Large intestine (tissue), 3 donors: Measurements from ENCODE around the gene CUX1. TPM values are rescaled to one million over a fixed set of nuclear protein-coding genes. Genes with fewer than 3 reads are reported as not detected.
"Not testable (repeated sequence)": the region's sequence is repeated elsewhere in the genome, so short reads cannot be mapped to it uniquely, and the experiment has no call there.

Source experiments
- DNase-seq, 2 donors: peaks; one replicate each; pipeline versions ENCODE4 v3.0.0 to v3.0.0-alpha.2; 2013
- H3K27ac ChIP-seq: one replicate; pipeline ENCODE4 v1.5.1; 2013; ENCODE audit warnings: low read length
- H3K27me3 ChIP-seq: 2 replicates; pipeline ENCODE4 v1.6.1; 2013; ENCODE audit warnings: low read length; ENCODE audit not compliant: control insufficient read depth, insufficient read depth
- H3K36me3 ChIP-seq: 2 replicates; pipeline ENCODE4 v1.6.1; 2013; ENCODE audit warnings: low read length; ENCODE audit not compliant: control insufficient read depth, insufficient read depth
- H3K4me1 ChIP-seq: one replicate; pipeline ENCODE4 v1.6.1; 2013; ENCODE audit warnings: low read length; ENCODE audit not compliant: control insufficient read depth, insufficient read depth
- H3K4me3 ChIP-seq: one replicate; pipeline ENCODE4 v1.5.1; 2013; ENCODE audit warnings: low read length
- H3K9me3 ChIP-seq: one replicate; pipeline ENCODE4 v1.6.1; 2013; ENCODE audit warnings: mild to moderate bottlenecking, low read depth, low read length, moderate library complexity; ENCODE audit not compliant: control insufficient read depth
- WGBS: methylation state at CpG from one replicate; pipeline ENCODE4 v1.1.5; 2013; ENCODE audit warnings: low lambda C conversion rate; ENCODE audit not compliant: insufficient coverage; 5-methylcytosine and 5-hydroxymethylcytosine counted together
- polyA plus RNA-seq: library from polyadenylated mRNA; unstranded; fragments of 120-200 nt; gene quantifications from one replicate; pipeline ENCODE4 v1.2.1, GENCODE V29; 2013

Gene CUX1
- polyA plus RNA-seq, 1 donor = 72.9 TPM

DNA sequence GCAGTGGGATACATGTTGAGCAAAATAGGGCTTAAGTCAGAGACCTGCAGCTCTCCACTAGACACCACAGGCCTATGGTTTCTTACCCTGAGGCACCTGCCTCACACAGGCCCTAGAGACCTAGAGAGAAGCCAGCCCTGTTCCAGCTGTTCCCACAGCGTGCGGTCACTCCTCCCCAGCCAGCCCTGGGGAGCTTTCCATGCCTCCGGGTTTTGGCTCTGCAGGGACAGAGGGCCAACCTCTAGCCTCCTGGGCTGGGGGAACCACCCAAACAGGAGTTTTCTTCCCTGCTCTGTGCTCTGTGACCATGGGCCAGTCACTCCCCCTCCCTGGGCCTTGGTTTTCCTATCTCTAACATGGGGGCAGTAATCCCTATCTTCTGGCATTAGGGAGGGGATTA is 502.2 kb downstream of the CUX1 start:
- no peak for DNase-seq
- Histone ChIP-seq H3K9me3 (no peaks in the 10 kb centered on the region), H3K36me3 (no peaks in the 10 kb centered on the region), H3K4me1 (no peaks in the 10 kb centered on the region), H3K27me3 (peaks cover 4% of the 10 kb centered on the region), H3K4me3 (no peak overlapping the region), H3K27ac (no peak overlapping the region)
- WGBS = 100% methylated on average over 1 of the region's 3 CpGs

DNA sequence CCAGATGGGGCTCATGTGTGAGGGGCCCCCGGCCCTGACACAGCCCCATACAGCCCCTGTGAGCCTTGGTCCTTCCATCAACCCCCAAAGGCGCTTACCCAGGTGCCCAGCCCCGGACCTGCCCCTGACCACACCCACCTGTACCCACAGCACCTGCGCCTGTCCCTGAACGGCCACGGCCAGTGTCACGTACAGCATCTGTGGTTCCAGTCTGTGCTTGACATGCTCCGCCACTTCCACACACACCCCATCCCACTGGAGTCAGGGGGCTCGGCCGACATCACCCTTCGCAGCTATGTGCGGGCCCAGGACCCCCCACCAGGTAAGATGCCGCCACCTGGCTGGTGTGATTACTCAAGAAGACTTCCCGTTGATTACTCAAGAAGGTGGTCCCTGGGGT is 502.8 kb downstream of the CUX1 start:
- Histone ChIP-seq H3K27ac (no peak overlapping the region), H3K36me3 (no peaks in the 10 kb centered on the region), H3K4me1 (no peaks in the 10 kb centered on the region), H3K9me3 (no peaks in the 10 kb centered on the region), H3K4me3 (no peak overlapping the region), H3K27me3 (peaks cover 4% of the 10 kb centered on the region)
- no peak for DNase-seq
- no CpG with 5 or more reads among the region's 14 CpGs for WGBS

- Histone ChIP-seq H3K27ac (no peak overlapping the region), H3K4me1 (no peaks in the 10 kb centered on the region), H3K36me3 (no peaks in the 10 kb centered on the region), H3K27me3 (peaks cover 4% of the 10 kb centered on the region), H3K9me3 (no peaks in the 10 kb centered on the region), H3K4me3 (no peak overlapping the region)
- no peak for DNase-seq
- WGBS = no CpG with 5 or more reads among the region's 37 CpGs
Measured at GRCh38 chr7:102320601-102321350, 503.4 kb downstream of the CUX1 start.

GRCh38 chr7:102321351-102322201 is 504.1 kb downstream of the CUX1 start:
- peak in 1 of 2 donors; percentile 25 for DNase-seq
- no peaks in the 10 kb centered on the region for H3K9me3 ChIP-seq
- H3K36me3 ChIP-seq = no peaks in the 10 kb centered on the region
- peaks cover 4% of the 10 kb centered on the region for H3K27me3 ChIP-seq
- no peaks in the 10 kb centered on the region for H3K4me1 ChIP-seq
- H3K4me3 ChIP-seq = no peak overlapping the region
- 83% methylated on average over 1 of the region's 73 CpGs for WGBS
- H3K27ac ChIP-seq = no peak overlapping the region

- no peak for DNase-seq
- H3K27me3 ChIP-seq = peaks cover 4% of the 10 kb centered on the region
- no CpG with 5 or more reads among the region's 8 CpGs for WGBS
Measured at GRCh38 chr7:102322202-102322715, 504.8 kb downstream of the CUX1 start.

DNA sequence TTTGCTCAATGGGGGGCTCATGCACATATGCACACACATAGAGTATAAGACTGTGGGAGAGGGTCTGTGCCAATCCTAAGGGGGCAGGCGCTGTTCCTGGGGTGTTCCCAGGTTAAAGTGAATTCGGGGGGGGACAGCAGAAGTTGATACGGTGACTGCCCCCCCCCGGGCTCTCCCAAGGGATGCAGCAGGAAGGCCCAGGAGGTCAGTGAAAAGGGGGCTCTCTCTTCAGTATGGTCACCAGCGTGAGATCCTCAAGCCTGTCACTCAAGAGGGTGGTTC is 506.4 kb downstream of the CUX1 start:
- DNase-seq = no peak
- no peak overlapping the region for H3K27ac ChIP-seq
- H3K9me3 ChIP-seq = no peaks in the 10 kb centered on the region
- no peaks in the 10 kb centered on the region for H3K36me3 ChIP-seq
- H3K27me3 ChIP-seq = peaks cover 4% of the 10 kb centered on the region
- no peak overlapping the region for H3K4me3 ChIP-seq
- no CpG with 5 or more reads among the region's 5 CpGs for WGBS
- H3K4me1 ChIP-seq = no peaks in the 10 kb centered on the region

More at GRCh38 chr7:102322202-102322715, 504.8 kb downstream of the CUX1 start:
- Histone ChIP-seq H3K4me3 (no peak overlapping the region), H3K4me1 (no peaks in the 10 kb centered on the region), H3K27ac (no peak overlapping the region), H3K36me3 (no peaks in the 10 kb centered on the region), H3K9me3 (no peaks in the 10 kb centered on the region)

GRCh38 chr7:102325106-102325505 is 507.7 kb downstream of the CUX1 start:
- DNase-seq = not testable (repeated sequence)

DNA sequence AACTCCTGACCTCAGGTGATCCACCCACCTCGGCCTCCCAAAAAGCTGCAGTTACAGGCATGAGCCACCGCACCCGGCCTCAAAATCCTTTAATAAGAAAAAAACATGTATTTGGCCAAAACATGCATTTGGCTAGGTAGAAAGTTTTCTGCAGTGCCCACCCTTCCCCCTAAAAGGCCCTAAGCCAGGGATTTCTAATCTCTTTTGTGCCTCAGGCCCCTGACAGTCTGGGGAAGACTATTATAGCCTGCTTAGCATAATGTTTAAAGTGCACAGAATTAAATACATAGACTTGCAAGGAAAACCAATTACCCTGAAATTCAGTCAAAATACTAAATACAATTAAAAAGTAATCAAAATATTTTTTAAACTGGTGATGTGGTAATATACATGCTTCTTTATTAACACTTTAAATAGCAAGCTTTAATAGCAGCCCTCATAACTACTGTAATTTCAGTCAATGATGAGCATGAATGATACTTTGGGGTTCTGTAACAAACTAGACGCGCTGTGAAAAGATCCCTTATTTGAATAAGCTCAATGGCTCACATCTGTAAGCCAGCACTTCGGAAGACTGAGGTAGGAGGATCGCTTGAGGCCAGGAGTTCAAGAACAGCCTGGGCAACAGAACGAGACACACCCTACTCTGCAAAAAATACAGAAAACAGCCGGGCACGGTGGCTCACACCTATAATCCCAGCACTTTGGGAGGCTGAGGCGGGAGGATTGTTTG is 508.9 kb downstream of the CUX1 start:
- Histone ChIP-seq H3K9me3 (no peaks in the 10 kb centered on the region), H3K4me1 (no peaks in the 10 kb centered on the region), H3K27ac (no peak overlapping the region), H3K27me3 (peaks cover 4% of the 10 kb centered on the region), H3K36me3 (no peaks in the 10 kb centered on the region), H3K4me3 (no peak overlapping the region)
- no peak for DNase-seq
- no CpG with 5 or more reads among the region's 11 CpGs for WGBS

More at GRCh38 chr7:102325106-102325505, 507.7 kb downstream of the CUX1 start:
- H3K9me3 ChIP-seq, H3K4me1 ChIP-seq, H3K27me3 ChIP-seq, H3K36me3 ChIP-seq, H3K27ac ChIP-seq, H3K4me3 ChIP-seq: not testable (repeated sequence)
- WGBS = no CpG with 5 or more reads among the region's 11 CpGs

DNA sequence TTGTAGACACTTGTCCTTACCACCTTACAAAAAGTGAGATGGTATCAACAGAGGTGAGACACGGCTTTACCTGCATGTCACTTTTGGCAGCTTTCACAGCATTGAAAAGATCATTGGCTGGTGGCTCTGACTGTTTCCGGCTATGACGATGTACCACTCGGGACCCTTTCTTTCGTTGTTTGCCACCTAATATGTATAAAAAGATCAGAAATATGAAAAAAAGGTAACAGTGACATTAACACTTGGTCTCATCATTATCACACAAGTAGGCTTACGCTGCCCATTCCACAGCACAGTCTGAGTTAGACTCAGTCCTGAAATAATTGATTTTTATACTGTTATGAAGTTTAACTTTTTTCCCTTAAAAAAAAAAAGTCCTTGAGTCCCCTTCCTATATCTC is 509.8 kb downstream of the CUX1 start:
- WGBS = 80% methylated on average over 1 of the region's 6 CpGs
- not testable (repeated sequence) for H3K4me1 ChIP-seq, H3K27me3 ChIP-seq, H3K9me3 ChIP-seq, H3K36me3 ChIP-seq, DNase-seq, H3K27ac ChIP-seq, H3K4me3 ChIP-seq

GRCh38 chr7:102328863-102329262 is 511.4 kb downstream of the CUX1 start:
- DNase-seq, H3K9me3 ChIP-seq, H3K4me1 ChIP-seq, H3K27me3 ChIP-seq, H3K4me3 ChIP-seq, H3K36me3 ChIP-seq, H3K27ac ChIP-seq: not testable (repeated sequence)
- no CpG with 5 or more reads among the region's 5 CpGs for WGBS
